ENCODE data around the gene RUBCNL. TPM values are rescaled to one million over a fixed set of nuclear protein-coding genes. Genes with fewer than 3 reads are reported as not detected.

RUBCNL gene
- total and polyA plus RNA-seq, 2 of the 4 experiments (the other 2 are of a cell fraction): 0.03 TPM; not detected in 1

- Histone ChIP-seq H3K9ac (ENCODE audit: low read depth, low read length) (no peak overlapping the region), H3K4me1 (ENCODE audit: control insufficient read depth, insufficient read depth, low read length) (no peaks in the 10 kb centered on the region), H3K36me3 (ENCODE audit: control insufficient read depth, insufficient read depth, low read length) (no peaks in the 10 kb centered on the region), H3K4me2 (ENCODE audit: low read depth, low read length) (no peak overlapping the region), H2AK9ac (replicated peaks; ENCODE audit: low read depth, low read length, poor library complexity) (no peak overlapping the region), H3K23ac (ENCODE audit: low read depth, low read length) (no peak overlapping the region), H3K79me1 (ENCODE audit: low read depth in 1 of 2, low read length in 2 of 2) (no peaks in the 10 kb centered on the region), H3K4ac (ENCODE audit: low read depth, low read length) (no peak overlapping the region), H4K91ac (ENCODE audit: insufficient read depth, low read depth, low read length) (no peak overlapping the region), H3K9me1 (ENCODE audit: insufficient read depth, low read length) (no peaks in the 10 kb centered on the region), H2AFZ (replicated peaks; ENCODE audit: low read length, poor library complexity) (no peak overlapping the region), H3K27ac (ENCODE audit: insufficient read depth, low read length) (no peak overlapping the region), H4K5ac (ENCODE audit: low read depth, low read length) (no peak overlapping the region), H3K4me3 (ENCODE audit: insufficient read depth, low read depth, low read length) (no peak overlapping the region), H3K9me3 (ENCODE audit: control insufficient read depth, insufficient read depth, low read length) (no peaks in the 10 kb centered on the region), H3K18ac (ENCODE audit: low read depth, low read length) (no peak overlapping the region), H3K56ac (ENCODE audit: extremely low read depth, insufficient read depth, low read length) (no peak overlapping the region), H3K14ac (replicated peaks; ENCODE audit: low read depth, low read length) (no peak overlapping the region), H4K20me1 (ENCODE audit: insufficient read depth, low read length) (no peaks in the 10 kb centered on the region), H2BK20ac (ENCODE audit: low read depth, low read length) (no peak overlapping the region), H4K8ac (ENCODE audit: low read depth in 2 of 2, low read length in 2 of 2) (no peak overlapping the region), H2AK5ac (ENCODE audit: low read depth, low read length) (no peak overlapping the region), H3K27me3 (ENCODE audit: control insufficient read depth, insufficient read depth, low read length) (peaks cover 3% of the 10 kb centered on the region; the same call in 1 of the 2 replicates), H2BK15ac (ENCODE audit: low read depth, low read length) (no peak overlapping the region), H2BK5ac (ENCODE audit: low read depth, low read length, poor library complexity, severe bottlenecking) (no peak overlapping the region), H2BK120ac (ENCODE audit: low read depth, low read length) (no peak overlapping the region)
- WGBS, 2 experiments (ENCODE audit: extremely low coverage in 2 of 2, insufficient read length in 1 of 2): 40% methylated on average over 1 of the region's 2 CpGs; no CpG with 5 or more reads in 1 of the 2 experiments
- no TSS peak for BruUV-seq (replicated peaks)
- DNase-seq (no peak), ATAC-seq (ENCODE audit: low read depth) (no peak)
- CTCF ChIA-PET: no interaction called here
- TF ChIP-seq MAZ (IDR thresholded peaks at IDR 0.05; ENCODE audit: borderline replicate concordance, low read depth, low read length): no peak
- no peak for TF ChIP-seq CEBPB (IDR thresholded peaks at IDR 0.05; ENCODE audit: low read depth, low read length)
- no peak for TF ChIP-seq RAD21 (IDR thresholded peaks at IDR 0.05; ENCODE audit: low read length)
- TF ChIP-seq SMC3 (IDR thresholded peaks at IDR 0.05; ENCODE audit: low read depth, low read length): no peak
- dilution Hi-C loops (cut with HindIII; ENCODE audit: low sequenced_read_pairs, unreplicated experiment) (no loop called here), in situ Hi-C loops (cut with MboI; ENCODE audit: low sequenced_read_pairs) (no loop called here), intact Hi-C loops (cut with micrococcal nuclease) (no loop called here)
- POLR2A ChIA-PET (ENCODE audit: unreplicated experiment): no interaction called here
Observed at GRCh38 chr13:46379611-46380010, 7.4 kb downstream of the RUBCNL start.

All from IMR-90 (cell line).